Measurements from ENCODE around the gene PPP4R4.
"Not testable (repeated sequence)": the region's sequence is repeated elsewhere in the genome, so short reads cannot be mapped to it uniquely, and the experiment has no call there.

Gene PPP4R4

DNA sequence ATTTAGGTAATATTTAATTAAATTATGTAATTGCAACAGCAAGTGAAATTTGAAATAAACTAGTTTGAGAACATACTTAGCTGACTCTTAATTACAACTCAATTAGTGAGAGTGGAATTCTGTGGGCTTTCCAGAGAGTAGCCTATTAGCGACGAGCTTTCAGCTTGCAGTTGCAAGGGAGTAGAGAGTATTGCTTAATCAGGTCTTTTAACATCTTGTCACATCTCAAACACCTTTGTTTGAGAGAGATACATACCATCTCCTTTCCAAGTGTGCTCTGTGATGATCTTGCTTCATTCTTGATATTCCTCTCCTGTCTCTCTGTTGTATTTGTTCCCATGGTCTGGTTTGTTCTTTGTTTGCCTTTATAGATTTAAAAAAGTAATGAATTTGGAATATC, 7.7 kb downstream of the PPP4R4 start:
- DNase-seq: no peak

DNA sequence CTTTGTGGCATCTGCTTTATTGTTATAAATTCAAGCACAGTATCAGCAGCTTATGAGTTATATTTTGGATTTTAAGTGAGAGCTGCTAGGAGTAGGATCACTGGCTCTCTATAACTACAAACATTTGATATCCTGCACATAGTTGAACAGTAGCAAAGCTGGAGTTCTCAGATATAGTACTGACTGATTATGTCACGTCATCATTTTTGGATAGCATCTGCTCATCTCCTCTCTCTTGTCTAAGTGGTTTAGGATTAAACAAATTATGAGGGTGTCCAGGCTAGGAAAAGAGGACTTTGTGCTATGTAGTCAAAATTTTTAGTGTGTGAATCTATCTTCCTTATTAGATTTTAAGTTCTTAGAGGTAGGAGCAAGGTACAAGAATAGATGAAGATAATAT, 18.4 kb downstream of the PPP4R4 start:
- no peak for DNase-seq

- DNase-seq: no peak
Observed at GRCh38 chr14:94193776-94194175, 19.7 kb downstream of the PPP4R4 start.

DNA sequence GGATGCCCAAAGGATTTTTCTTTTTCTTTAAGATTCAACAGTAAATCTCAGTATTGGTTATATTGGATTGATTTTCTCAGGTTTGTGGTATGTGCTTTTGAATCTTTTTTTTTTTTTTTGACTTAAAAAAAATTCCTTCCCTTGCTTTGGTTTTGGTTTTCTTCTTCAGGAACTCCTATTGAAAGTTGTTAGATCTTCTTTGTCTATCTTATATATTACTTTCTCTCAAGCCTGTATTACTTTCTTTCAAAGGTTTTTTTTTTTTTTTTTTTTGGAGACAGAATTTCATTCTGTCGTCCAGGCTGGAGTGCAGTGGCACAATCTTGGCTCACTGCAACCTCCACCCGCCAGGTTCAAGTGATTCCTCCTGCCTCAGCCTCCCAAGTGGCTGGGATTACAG, 21.9 kb downstream of the PPP4R4 start:
- no peak for DNase-seq

DNA sequence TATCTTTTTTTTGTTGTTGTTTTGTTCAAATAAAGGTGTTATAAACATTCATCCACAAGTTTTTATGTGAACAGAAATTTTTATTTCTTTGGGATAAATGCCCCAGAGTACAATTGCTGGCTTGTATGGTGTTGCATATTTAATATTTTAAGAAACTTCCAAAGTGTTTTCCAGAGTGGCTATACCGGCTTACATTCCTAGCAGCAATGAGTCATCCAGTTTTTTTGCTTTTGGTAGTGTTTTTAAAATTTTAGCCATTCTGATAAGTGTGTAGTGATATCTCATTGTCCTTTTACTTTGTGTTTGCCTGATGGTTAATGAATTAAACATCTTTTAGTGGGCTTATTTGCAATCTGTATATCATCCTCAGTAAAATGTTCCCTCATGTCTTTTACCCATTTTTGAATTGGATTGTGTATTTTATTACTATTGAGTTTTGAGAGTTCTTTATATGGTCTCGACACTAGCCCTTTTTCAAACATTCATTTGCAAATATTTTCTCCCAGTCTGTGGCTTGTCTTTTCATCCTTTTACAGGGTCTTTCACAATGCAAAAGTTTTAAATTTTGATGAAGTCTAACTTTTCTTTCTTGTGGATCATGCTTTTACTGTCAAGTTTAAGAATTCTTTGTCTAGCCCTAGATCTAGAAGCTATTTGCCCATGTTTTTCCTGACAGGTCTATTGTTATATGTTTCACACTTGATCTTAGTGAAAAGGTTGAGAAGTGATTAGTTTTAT, 29.5 kb downstream of the PPP4R4 start:
- no peak for DNase-seq

- DNase-seq: no peak
Observed at GRCh38 chr14:94213021-94213420, 38.9 kb downstream of the PPP4R4 start.

- DNase-seq: no peak
Observed at GRCh38 chr14:94213741-94214140, 39.6 kb downstream of the PPP4R4 start.

DNA sequence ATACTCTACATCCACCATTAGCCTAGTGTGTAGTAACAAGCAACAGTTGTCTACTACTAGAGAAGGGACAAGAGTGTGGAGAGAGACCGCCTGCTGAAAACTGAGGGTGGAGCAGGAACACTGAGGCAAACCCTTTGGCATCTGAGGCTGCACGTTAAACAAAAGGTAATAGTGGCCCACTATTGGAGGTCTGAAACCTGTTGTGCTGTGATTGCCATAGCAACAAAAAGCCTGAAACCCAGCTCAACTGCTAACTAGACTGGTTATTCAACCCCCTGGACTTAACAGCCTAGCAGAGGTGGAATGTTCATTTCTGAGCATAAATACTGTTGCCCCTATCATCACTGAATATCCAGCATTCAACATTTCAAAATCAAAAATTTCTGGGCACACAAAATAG, 43.0 kb downstream of the PPP4R4 start:
- DNase-seq: no peak

GRCh38 chr14:94218198-94218886, 44.2 kb downstream of the PPP4R4 start:
- DNase-seq: not testable (repeated sequence)

GRCh38 chr14:94224040-94224439, 49.9 kb downstream of the PPP4R4 start:
- no peak for DNase-seq

GRCh38 chr14:94225460-94226378, 51.6 kb downstream of the PPP4R4 start:
- DNase-seq: no peak

GRCh38 chr14:94227029-94227428, 52.9 kb downstream of the PPP4R4 start:
- DNase-seq: no peak

GRCh38 chr14:94237046-94237445, 62.9 kb downstream of the PPP4R4 start:
- no peak for DNase-seq

DNA sequence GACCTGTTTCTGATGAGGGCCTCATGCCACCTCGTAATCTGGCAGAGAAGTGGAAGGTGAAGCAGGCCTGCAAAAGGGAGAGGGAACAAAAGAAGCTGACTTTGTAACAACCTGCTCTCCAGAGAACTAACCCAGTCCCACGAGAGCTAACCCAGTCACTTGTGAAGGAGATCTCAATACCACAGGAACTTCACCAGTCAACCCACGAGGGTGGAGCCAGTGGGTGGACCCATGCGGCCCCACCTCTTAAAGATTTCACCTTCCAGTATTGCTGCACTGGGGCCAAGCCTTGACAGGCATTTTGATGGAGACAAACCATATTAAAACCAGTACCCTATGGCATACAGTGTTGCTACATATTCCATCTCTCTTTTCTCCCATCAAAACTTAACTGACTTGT, 63.9 kb downstream of the PPP4R4 start:
- DNase-seq: no peak

- DNase-seq: no peak
Observed at GRCh38 chr14:94239406-94239805, 65.3 kb downstream of the PPP4R4 start.

GRCh38 chr14:94244182-94244581, 70.1 kb downstream of the PPP4R4 start:
- no peak for DNase-seq

DNA sequence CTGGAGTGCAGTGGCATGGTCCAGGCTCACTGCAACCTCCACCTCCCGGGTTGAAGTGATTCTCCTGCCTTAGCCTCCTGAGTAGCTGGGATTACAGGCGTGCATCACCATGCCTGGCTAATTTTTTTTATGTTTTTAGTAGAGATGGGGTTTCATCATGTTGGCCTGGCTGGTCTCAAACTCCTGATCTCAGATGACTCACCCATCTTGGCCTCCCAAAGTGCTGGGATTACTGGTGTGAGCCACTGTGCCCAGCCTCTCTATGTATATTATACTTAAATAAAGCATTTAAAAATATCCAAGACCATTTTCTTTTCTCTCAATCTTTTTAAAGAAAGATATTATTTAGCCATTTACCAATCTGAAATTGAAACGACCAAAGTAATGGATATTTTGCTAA, 90.1 kb downstream of the PPP4R4 start:
- DNase-seq: not testable (repeated sequence)

DNA sequence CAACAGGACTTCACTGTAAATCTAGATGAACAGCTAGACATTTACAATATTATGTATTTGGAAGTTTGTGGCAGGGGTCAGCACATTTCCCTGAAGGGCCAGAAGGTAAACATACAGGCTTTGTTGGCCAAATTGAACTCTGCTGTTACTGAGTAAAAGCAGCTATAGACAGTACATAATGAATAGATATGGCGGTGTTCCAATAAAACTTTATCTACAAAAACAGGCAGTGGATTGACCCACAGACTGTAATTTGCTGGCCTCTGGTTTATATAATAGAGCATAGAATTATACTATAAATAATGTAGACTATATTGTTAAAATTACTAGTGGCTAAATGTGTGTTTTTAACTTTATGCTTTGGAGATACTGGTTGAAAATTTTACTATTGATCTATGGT, 93.2 kb downstream of the PPP4R4 start:
- DNase-seq: no peak

GRCh38 chr14:94268582-94268981, 94.5 kb downstream of the PPP4R4 start:
- DNase-seq: not testable (repeated sequence)

- DNase-seq: no peak
Observed at GRCh38 chr14:94269156-94269555, 95.0 kb downstream of the PPP4R4 start.

DNA sequence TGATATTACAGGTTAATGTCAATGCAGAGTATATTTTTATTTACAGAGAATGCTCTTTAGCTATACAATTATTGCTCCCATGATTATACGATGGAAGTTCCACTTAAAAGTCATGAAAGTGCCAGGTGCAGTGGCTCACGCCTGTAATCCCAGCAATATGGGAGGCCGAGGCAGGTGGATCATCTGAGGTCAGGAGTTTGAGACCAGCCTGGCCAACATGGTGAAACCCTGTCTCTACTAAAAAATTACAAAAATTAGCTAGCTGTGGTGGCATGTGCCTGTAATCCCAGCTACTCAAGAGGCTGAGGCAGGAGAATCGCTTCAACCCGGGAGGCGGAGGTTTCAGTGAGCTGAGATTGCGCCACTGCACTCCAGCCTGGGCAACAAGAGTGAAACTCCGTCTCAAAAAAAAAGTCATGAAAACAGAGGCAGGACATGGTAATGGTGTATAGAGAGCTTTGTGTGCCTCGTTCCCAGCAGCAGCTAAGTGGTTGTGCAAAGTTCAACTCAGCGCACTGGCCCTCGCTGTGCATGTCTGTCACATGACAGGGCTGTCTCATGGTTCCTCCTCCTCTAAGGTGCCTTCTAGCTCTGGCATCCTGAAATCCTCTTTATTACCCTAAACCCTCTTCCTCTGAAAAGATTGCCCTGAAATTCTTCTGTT, 102.9 kb downstream of the PPP4R4 start:
- not testable (repeated sequence) for DNase-seq

DNA sequence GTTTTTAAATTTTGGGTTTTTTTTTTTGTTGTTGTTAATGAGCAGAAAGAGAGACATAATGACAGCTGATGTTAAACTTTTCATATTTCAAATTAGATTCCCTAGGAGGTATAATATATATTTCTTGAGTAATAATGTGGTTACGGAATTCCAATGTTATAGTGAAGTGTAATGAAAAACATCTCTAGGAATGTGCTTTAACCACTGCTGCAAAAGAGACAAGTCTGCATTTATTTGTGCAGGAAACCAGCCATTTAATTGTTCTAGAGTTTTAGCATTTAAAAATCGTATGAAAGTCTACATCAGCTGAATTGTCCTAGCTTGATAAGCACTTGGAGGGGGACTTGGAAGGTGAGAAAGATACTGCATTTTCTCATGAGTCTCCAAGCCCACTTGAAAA, 104.6 kb downstream of the PPP4R4 start:
- no peak for DNase-seq
